Measurements from ENCODE around the gene PRTG.
A peak's percentile ranks its signal among the peaks of the same experiment; 100 is the strongest.
"Not testable (repeated sequence)": the region's sequence is repeated elsewhere in the genome, so short reads cannot be mapped to it uniquely, and the experiment has no call there.

The PRTG gene

DNA sequence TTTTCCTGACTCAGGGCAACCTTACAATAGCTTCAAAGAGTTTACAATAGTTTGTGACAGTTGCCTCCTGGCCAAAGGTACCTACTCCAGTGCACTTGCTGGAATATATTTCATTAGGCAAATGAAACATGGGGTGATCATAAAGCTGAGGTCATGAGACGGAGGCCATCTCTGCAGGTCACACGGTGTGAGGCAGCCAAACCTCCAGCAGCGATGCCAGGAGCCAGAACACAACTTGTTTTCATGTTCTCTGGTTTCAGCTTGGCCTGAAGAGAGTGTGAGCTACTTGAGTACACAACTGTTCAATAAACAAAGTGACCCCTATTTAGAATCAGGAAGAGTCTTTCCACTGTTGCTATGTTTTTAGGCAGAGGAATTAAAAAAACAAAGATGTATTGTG is 112.1 kb downstream of the PRTG start:
- DNase-seq (ENCODE audit: low spot score) = no peak

DNA sequence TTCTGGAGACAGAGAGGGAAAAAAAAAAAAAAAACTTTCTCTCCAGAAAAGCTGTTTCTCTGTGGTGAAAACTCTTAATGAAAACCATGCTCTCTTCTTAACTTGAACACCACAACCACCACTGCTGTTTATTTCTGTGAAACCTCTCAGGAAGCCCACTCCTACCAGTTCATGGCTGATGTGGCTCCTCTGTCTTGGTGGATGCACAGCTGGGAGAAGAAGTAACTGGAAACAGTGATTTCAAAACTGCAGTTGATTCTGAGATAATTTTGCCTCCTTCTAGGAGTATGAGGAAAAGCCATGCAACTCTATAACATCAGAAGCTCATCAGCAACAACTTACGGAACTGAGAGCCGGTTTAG is 114.6 kb downstream of the PRTG start:
- DNase-seq (ENCODE audit: low spot score) = no peak

DNA sequence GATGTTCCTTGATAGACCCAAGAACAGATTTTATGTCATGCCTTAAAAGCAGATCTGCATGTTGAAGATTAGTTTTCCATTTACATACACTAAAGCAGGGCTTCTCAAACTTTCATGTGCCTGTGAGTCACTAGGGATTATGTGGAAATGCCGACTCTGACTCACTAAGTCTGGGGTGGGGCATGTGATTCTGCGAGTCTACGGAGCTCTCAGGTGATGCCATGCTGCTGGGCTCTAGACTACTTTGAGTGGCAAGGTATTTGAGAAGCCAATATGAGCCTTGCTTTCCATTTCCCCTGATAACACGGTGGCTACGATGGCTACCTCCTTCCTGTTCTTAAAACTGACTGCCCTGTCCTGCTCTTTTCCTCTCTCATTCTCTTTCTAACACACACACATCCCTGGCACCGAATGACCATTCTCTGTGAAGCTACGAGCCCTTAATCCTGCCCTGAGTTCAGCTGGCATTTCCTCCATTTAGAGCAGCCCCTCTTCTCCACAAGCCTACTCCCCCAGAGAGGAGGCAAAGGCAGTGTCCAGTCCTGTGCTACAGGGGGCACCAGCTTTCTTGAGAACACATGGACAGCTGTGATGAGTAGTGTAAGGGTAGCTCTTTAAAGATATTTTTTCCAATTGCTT is 115.1 kb downstream of the PRTG start:
- DNase-seq (ENCODE audit: low spot score) = no peak

DNA sequence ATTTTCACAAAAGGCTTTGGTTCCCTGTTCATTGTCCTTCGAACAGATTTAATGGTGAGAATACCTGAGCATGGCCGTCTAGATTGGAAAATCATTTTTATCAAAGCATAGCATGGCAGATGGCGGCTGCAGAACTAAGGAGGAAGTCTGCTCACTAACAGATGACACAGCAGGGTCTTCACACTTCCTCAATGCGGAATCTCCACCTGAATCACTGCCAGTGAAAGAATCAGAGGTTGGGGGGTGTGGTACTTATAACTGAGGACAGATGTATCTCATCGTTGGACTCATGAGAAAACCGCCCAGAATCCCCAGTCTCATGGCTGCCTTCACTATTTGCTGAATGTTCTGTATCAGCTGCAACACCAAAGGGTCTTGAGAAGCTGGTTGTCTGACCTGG is 123.2 kb downstream of the PRTG start:
- DNase-seq (ENCODE audit: low spot score) = no peak

DNA sequence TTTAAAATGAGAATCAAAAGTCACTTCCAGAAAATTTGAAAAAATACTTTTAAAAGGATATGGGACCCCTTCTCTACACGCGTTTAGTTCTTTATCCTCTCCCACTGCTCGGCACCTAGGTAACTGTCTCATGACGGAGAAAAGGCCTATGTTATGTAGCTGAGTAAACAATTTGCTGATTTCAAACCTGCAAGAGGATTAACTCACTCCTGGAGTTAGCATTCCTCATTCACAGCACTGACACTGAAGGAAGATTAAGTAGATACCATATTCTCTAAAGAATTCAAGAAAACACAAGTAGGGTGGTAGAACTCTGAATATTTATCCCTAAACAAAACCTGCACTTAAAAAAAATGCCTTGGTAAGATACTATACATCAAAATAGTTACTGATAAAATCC is 124.6 kb downstream of the PRTG start:
- no peak for DNase-seq (ENCODE audit: low spot score)

DNA sequence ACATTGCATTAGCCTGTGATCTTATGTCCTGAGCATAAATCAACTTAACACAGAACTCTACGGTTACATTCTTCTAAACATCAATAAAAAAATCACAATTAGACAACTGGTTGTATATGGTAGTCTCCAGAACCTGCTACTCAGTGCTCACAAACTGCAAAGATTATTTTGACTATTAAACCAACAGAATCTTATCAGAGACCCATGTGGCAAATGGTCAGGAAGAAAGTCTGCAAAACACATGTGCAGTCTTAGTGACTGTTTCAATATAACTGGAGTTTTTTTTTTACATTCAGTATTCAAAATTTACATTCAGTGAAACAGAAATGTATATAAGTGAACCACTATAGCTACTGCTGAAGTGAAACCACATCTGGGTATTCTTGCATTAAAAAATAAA is 127.5 kb downstream of the PRTG start:
- no peak for DNase-seq (ENCODE audit: low spot score)

DNA sequence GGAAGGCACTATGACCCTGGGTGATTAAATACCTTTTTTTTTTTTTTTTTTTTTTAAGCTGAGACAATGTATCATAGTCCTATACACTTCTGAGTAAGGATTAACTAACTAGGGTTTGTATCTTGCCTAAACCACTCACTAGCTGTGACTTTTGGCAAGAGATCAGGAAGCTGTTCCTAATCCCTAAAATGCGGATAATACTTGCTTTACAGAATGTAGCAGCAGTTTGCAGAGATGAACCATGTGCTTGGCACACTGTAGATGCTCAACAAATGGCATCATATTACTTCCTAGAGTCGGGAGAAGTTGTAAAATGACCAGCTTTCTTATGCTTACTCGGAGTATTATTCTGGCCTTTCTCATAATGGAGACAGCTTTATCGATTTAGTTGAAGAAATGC is 129.2 kb downstream of the PRTG start:
- DNase-seq (ENCODE audit: low spot score) = no peak

DNA sequence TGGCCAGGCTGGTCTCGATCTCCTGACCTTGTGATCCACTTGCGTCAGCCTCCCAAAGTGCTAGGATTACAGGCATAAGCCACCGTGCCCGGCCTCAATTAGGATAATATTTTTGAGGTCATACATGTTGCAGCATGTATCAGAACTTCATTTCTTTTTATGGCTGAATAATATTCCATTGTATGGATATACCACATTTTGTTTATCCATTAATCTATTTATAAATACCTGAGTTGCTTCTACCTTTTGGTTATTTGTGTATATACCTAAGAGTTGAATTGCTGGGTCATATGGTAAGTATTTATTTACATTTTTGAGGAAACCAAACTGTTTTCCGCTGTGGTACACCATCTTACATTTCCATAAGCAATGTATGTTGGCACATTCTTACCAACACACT is 136.7 kb downstream of the PRTG start:
- no peak for DNase-seq (ENCODE audit: low spot score)

DNA sequence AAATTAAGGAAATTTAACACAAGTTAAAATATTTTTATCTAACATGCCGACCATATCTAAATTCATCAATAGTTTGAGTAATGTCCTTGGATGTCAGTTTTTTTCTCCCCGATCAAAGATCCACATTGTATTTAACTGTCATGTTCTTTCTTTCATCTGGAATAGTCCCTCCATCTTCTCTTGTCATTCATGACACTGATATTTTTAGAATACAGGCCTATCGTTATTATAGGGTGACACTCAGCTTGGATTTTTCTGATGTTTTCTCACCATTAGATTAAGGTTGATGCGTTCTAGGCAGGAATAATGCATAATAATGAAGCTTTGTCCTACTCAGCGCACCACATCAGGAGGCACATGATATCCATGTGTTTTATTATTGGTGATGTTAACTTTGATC is 141.6 kb downstream of the PRTG start:
- no peak for DNase-seq (ENCODE audit: low spot score)

DNA sequence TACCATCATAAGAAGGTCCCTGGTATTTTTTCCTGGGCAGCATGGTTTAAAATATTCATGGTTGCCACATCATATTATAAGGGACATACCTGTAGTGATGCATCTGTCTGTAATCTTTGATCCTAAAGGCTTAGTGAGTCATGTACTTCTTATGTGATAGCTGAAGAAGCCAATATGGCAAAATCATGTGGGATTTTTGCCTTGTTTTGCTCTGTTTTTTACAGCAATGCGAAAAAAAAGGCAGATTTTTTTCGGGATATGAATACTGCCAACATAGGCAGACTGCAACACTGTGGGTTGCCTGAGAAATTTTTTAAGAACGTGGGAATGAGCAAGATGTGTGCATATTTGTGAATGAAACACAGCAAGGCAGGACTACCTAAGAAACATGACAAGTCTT is 143.5 kb downstream of the PRTG start:
- DNase-seq (ENCODE audit: low spot score) = no peak

DNA sequence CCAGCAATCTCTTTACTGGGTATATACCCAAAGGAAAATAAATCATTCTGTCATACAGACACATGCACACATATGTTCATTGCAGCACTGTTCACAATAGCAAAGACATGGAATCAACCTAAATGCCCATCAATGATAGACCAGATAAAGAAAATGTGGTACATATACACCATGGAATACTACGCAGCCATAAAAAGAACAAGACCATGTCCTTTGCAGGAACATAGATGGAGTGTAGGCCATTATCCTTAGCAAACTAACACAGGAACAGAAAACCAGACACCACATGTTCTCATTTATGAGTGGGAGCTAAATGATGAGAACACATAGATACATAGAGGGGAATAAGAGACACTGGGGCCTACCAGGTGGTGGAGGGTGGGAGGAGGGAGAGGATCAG is 149.9 kb downstream of the PRTG start:
- DNase-seq (ENCODE audit: low spot score) = not testable (repeated sequence)

DNA sequence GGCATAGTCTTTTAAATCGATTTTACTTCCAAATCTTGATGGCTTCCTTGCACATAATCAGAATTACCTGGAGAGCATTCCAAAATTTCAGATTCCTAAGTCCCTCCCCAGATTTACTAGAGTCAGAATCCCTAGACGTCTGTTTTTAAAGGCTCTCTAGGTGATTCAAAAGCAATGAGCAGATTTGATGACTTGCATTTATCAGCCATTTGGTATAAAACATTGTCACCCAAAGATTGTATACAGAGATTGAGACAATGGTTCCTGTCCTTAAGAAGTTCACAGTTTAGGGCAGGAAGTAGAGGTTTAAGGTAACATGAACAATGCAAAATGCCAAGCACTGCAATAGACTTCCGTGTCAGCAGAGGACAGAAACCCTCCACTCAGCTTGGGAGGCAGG is 152.2 kb downstream of the PRTG start:
- DNase-seq (ENCODE audit: low spot score) = no peak

DNA sequence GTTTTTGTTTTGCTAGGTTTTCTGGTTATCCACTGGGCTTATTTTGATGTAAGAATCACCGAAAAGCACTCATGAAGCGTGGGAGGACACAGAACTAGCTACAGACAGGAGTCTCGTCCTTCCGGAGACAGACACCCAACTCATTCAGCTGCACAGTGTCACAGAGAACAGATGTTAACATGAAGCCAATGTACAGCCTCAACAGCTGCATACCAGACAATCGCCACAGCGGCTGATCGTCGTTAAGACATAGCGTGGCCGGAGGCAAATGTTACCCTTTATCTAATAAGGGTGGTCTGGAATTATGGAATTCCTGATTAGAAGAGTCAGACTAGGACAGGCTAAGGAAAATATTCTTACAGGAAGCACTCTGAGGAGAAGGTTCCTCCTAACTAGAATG is 153.7 kb downstream of the PRTG start:
- no peak for DNase-seq (ENCODE audit: low spot score)

DNA sequence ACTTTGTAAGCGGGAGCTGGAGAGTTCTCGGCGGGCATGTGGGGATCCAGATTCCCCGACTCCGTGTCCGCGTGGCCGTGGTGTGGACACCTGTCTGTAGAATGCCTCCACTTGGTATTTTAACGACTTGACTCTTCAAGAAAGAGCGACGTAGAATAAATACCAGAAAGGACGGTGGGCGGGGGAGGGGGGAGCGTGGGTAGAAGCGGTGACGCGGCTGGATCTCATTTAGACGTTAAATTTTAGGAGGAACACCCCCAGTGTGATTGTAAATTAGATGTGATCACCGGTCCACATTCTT is 154.2 kb downstream of the PRTG start:
- DNase-seq (ENCODE audit: low spot score) = no peak

DNA sequence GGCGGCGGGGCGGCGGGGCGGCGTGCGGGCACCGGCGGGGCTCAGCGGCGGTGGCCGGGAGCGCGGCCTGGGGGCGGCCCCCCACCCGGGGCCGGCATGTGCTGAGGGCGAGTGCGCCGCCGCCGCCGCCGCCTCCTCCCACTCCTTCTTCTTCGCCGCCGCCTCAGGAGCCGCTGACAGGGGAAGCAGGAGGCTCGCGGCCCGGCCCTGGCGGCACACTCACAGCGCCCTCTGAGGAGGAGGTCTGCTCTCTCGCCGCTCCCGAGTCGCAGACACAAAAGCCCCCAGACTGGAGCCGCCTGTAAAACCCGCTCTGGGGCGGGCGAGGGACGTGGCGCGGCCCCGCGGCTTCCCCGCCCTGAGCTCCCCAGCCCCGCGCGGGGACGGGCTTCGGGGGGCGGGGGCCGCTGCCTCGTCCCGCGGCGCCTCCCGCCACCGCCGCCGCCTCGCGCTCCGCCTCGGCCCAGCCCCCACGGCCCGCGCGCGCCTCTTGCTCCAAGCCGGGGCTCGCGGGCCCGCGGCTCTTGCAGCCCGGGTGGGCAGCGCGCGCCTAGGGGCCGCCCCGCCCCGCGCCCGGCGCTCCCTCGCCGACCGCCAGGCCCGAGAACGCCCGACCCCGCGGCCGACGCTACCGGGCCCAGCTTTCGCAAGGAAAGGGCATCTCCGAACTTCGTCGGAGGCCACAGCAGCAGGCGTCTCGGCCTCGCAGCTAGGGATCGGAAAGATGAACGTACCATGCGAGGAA is 154.7 kb downstream of the PRTG start, which contains the start of gene PYGO1:
Gene PYGO1, minus strand, starts transcription at position 276 of the 745 bp plus-strand sequence. CDS start 462 bp downstream, outside the sequence.
- peak; percentile 4 for DNase-seq (ENCODE audit: low spot score)

DNA sequence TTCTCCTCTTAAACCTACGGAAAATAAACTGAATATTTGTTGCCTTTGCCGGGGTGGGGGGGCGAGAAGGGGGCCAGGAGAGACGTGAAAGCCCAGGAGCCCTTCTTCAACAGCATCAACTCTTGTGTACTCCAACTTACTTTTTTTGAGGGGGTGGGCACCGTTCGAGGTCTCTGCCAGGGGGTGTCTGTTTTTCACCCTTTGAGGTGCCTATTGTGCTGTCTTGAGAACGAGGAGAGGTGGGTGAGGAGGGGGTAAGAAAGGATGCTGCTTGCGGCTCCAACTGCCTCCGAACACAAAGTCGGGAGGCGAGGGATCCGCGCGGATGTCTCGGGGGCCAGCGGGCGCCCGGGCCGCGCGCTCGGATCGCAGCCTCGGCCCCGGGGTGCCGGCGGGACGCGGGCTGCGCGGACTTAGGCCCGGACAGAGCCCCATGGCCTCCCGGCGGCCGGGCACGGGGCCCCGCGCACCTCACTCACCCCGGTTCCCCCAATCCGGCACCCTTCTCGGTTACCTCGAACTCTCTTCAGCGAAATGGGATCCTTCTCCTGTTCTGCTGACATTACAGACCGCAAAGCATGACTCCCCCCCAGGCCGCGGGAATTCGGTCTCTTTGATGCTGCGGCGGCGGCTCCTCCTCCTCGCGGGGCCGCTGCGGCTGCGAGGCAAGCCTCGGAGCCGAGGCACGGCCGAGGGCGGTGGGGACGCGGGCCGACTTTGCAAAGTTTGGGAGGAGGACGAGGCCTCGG is 155.5 kb downstream of the PRTG start:
- no peak for DNase-seq (ENCODE audit: low spot score)

DNA sequence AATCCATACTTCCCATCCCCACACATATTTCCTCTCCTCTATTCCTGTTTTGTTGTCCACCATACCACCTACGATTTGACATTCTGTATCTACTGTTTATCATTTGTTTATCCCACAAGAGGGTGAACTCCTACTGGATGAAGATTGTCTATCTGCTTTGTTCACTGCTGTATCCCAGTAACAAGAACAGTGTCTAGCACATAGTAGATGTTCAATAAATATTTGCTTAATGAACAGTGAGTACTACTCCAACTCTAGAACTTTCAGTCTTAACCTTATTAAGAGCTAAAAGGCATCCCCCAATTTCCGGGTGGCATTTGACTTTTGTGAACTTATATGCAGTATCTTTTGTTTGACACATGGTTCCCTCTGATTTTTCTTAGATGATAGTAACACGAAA is 156.1 kb downstream of the PRTG start:
- no peak for DNase-seq (ENCODE audit: low spot score)

DNA sequence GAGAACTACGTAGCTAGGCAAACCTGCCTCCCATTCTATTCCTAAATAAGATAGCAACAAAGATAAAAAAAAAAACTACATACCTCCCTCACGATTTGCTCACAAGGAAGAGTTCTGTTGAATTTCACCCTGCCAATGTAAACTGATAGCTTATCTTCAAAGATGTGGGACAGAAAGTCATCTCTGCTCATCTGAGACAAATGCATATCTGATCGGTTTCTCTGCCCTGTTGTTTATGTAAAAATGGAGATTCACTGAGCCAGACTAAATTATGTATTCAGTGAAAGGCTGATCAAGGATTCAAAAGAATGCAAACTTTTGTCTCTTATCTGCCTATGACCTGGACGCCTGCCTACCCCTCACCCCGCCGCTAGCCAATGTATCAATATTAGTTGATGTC is 166.0 kb downstream of the PRTG start:
- DNase-seq (ENCODE audit: low spot score) = no peak

DNA sequence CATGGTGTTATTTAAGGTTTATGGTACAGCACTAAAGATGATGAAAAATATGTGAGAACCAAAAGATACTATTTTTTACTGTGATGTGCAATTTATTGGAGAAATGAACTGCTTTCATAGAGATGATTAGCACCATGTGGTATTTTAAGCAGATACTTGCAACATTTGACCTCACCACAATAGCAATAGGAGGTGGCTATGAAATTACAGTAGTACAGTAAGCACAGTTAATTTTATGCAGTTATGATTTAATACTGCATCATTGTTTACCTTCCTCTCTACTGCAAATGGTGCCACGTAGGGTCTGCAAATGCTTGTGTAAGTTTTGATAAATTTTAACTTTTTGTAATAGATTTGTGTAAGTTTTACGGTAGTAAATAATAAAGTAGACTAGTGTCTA is 168.9 kb downstream of the PRTG start:
- no peak for DNase-seq (ENCODE audit: low spot score)

DNA sequence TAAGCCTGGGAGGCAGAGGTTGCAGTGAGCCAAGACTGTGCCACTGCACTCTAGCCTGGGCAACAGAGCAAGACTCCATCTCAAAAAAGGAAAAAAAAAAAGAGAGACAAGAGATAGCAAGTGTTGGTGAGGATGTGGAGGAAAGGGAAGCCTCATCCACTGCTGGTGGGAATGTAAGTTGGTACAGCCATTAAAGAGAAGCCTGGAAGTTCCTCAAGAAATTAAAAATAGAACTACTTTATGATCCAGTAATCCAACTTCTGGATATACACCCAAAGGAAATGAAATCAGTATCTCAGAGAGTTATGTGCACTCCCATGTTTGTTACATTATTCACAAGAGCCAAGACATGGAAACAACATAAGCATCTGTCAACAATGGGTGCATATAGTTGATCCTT is 169.7 kb downstream of the PRTG start:
- no peak for DNase-seq (ENCODE audit: low spot score)

DNA sequence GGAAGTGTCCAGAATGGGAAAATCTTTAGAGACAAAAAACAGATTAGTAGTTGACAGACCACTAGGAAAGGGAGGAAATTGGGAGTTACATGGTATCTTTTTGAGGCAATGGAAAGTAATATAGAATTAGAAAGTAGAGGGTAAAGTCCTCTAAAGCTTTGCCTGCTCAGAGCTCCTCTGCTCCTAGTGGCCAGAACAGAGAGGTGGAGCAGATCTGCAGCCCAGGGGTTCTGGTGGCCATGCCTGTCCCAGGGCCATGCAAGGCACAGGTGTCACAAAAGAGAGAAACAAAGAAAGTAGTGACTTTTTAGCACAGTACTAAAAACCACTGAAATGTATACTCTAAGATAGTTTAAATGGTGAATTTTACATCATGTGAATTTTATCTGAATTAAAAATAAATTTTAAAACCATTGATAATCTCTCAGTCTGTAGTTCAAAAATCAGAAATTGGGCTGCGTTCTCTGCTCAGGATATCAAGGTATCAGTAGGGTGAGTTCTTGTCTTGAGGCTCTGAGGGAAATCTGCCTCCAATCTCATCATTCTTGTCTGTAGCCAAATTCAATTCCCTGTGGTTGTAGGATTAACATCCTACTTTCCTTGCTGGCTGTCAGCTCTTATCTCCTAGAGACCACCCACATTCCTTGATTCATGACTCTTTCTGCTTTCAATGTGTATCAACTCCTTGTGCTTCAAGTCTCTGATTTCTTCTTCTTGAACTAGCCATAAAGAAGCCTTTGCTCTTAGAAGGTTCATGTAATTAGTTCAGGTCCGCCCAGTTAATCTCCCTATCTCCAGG is 178.4 kb downstream of the PRTG start:
- no peak for DNase-seq (ENCODE audit: low spot score)

DNA sequence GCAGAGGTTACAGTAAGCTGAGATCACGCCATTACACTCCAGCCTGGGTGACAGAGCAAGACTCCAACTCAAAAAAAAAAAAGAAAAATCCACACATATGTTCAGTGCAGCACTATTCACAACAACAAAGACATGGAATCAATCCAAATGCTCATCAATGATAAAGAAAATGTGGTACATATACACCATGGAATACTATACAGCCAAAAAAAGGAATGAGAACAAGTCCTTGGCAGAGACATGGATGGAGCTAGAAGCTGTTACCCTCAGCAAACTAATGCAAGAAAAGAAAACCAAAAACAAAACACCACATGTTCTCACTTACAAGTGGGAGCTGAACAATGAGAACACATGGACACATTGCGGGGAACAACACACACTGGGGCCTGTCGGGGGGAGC is 180.4 kb downstream of the PRTG start:
- no peak for DNase-seq (ENCODE audit: low spot score)
